B cell (primary cell): ENCODE data around the gene PSMD2. TPM values are rescaled to one million over a fixed set of nuclear protein-coding genes. Genes with fewer than 3 reads are reported as not detected.

Source experiments
- ATAC-seq: fragments of 200-7000 bp; cut with Tn5 transposase; one replicate; pipeline ENCODE4 v1.10.0; 2021; ENCODE audit warnings: low read depth, mild to moderate bottlenecking, moderate number of reproducible peaks, moderate library complexity
- CTCF ChIA-PET: fragments of 350-600 bp; sonication (Branson Sonifier 250); formaldehyde crosslinking; loops from one replicate; lab custom pipeline; 2021; ENCODE audit warnings: antibody characterized with exemption, inconsistent platforms; lab: Charles Lee
- POLR2A ChIA-PET: fragments of 350-600 bp; sonication (Branson Sonifier 250); formaldehyde crosslinking; loops from one replicate; lab custom pipeline; 2021; ENCODE audit warnings: antibody characterized with exemption; lab: Charles Lee
- DNase-seq: peaks from one replicate; pipeline ENCODE4 v3.0.0; 2013
- H2AFZ ChIP-seq: 2 replicates; pipeline ENCODE4 v1.6.1; 2012; ENCODE audit warnings: mild to moderate bottlenecking, low read depth, low read length; ENCODE audit not compliant: insufficient read depth, poor library complexity, severe bottlenecking
- H3K27ac ChIP-seq, 2 donors: 1 replicate in 1 of 2; 2 replicates in 1 of 2; pipeline ENCODE4 v1.5.1; 2012 to 2013; ENCODE audit warnings: low read length in 2 of 2, mild to moderate bottlenecking in 2 of 2, moderate library complexity in 1 of 2
- H3K27me3 ChIP-seq, 4 experiments: fragments of 200-600 bp in 1 of 4; sonication (generic) in 1 of 4; replicated peaks in 1 of 4; 1 replicate in 2 of 4; 2 replicates in 2 of 4; pipeline versions ENCODE4 v1.6.1 to v1.7.0; 2013 to 2016; ENCODE audit warnings: low read length in 3 of 4, mild to moderate bottlenecking in 2 of 4, mixed read lengths in 1 of 4, moderate library complexity in 1 of 4; ENCODE audit not compliant: insufficient read depth in 4 of 4, control insufficient read depth in 3 of 4; ENCODE audit errors: control extremely low read depth in 1 of 4
- H3K36me3 ChIP-seq, 2 experiments: replicated peaks in 1 of 2; 1 replicate in 1 of 2; 2 replicates in 1 of 2; pipeline versions ENCODE4 v1.6.1 to v1.7.1; 2013; ENCODE audit warnings: low read length in 1 of 2; ENCODE audit not compliant: insufficient read depth in 2 of 2, control insufficient read depth in 1 of 2; ENCODE audit errors: control extremely low read depth in 1 of 2, extremely low read depth in 1 of 2
- H3K4me1 ChIP-seq, 2 donors: fragments of 200-600 bp in 1 of 2; sonication (generic) in 1 of 2; 1 replicate in 1 of 2; 2 replicates in 1 of 2; pipeline versions ENCODE4 v1.5.1 to v1.6.1; 2013 to 2017; ENCODE audit warnings: low read length in 2 of 2; ENCODE audit not compliant: control insufficient read depth in 2 of 2, insufficient read depth in 2 of 2
- H3K4me2 ChIP-seq: replicated peaks from 2 replicates; pipeline ENCODE3; 2012; ENCODE audit warnings: mild to moderate bottlenecking, low read depth, low read length; ENCODE audit not compliant: poor library complexity, severe bottlenecking
- H3K4me3 ChIP-seq, 5 experiments: fragments of 200-600 bp in 1 of 5; sonication (generic) in 1 of 5; 1 replicate in 3 of 5; 2 replicates in 2 of 5; pipeline versions ENCODE4 v1.5.1 to v1.7.0; 2011 to 2016; ENCODE audit warnings: low read length in 4 of 5, mild to moderate bottlenecking in 4 of 5, low read depth in 2 of 5, control low read depth in 1 of 5, moderate library complexity in 1 of 5; ENCODE audit not compliant: insufficient read depth in 1 of 5; ENCODE audit errors: control extremely low read depth in 1 of 5, extremely low read depth in 1 of 5
- H3K79me2 ChIP-seq: fragments of 200-600 bp; sonication (generic); one replicate; pipeline ENCODE4 v1.6.0; 2016; ENCODE audit warnings: low read length; ENCODE audit not compliant: control insufficient read depth, insufficient read depth
- H3K9ac ChIP-seq: fragments of 200-600 bp; sonication (generic); 2 replicates; pipeline ENCODE4 v1.6.1; 2017; ENCODE audit warnings: mild to moderate bottlenecking, low read length, moderate library complexity
- H3K9me3 ChIP-seq, 3 donors: one replicate each; pipeline versions ENCODE4 v1.6.1 to v1.7.1; 2013; ENCODE audit warnings: low read length in 2 of 3; ENCODE audit not compliant: control insufficient read depth in 2 of 3, insufficient read depth in 1 of 3; ENCODE audit errors: control extremely low read depth in 1 of 3
- H4K20me1 ChIP-seq: 2 replicates; pipeline ENCODE4 v1.6.0; 2012; ENCODE audit warnings: mild to moderate bottlenecking, low read length; ENCODE audit not compliant: insufficient read depth, control insufficient read depth, poor library complexity, severe bottlenecking
- H3K27ac Mint-ChIP-seq: one replicate; pipeline ENCODE4 v1.8.0; 2021; ENCODE audit warnings: mixed read lengths
- H3K27me3 Mint-ChIP-seq: one replicate; pipeline ENCODE4 v1.8.0; 2021; ENCODE audit warnings: mixed read lengths
- H3K4me1 Mint-ChIP-seq: one replicate; pipeline ENCODE4 v1.8.0; 2021; ENCODE audit warnings: mixed read lengths
- H3K4me3 Mint-ChIP-seq: one replicate; pipeline ENCODE4 v1.8.0; 2021; ENCODE audit warnings: mixed read lengths
- H3K9me3 Mint-ChIP-seq: one replicate; pipeline ENCODE4 v1.8.0; 2022; ENCODE audit warnings: mixed read lengths; ENCODE audit not compliant: insufficient read depth
- CTCF ChIP-seq: fragments of 200-600 bp; IDR thresholded peaks from one replicate; pipeline ENCODE4 v1.8.0; 2022; ENCODE audit warnings: antibody characterized with exemption, mild to moderate bottlenecking
- EZH2 ChIP-seq: IDR thresholded peaks from 2 replicates; pipeline ENCODE4 v1.6.1; 2012; ENCODE audit warnings: borderline replicate concordance, low read depth, mild to moderate bottlenecking, moderate library complexity, low read length; ENCODE audit not compliant: insufficient read depth, poor library complexity, severe bottlenecking
- WGBS: methylation state at CpG from one replicate; pipeline ENCODE4 v1.1.5; 2013; ENCODE audit warnings: missing lambda C conversion rate; ENCODE audit not compliant: insufficient coverage; 5-methylcytosine and 5-hydroxymethylcytosine counted together
- intact Hi-C: fragments of 100-400 bp; cut with micrococcal nuclease; formaldehyde crosslinking; loops from one replicate; pipeline ENCODE4 v1.10.0; 2022
- polyA plus RNA-seq: library from polyadenylated mRNA; depleted of rRNA; stranded (reverse); fragments of >200 nt; gene quantifications from 2 replicates; pipeline ENCODE4 v1.2.3, GENCODE V29; 2012
- total RNA-seq, 2 donors: library from RNA; stranded (reverse); fragments of 120-200 nt in 1 of 2; gene quantifications; 1 replicate in 1 of 2; 2 replicates in 1 of 2; pipeline versions ENCODE4 v1.2.3 to v1.2.4, GENCODE V29; 2013 to 2022

The PSMD2 gene
- total and polyA plus RNA-seq, 2 donors (not counting 1 experiment from before 2014, with no cell fraction given) = 79.4 to 140 TPM

- H3K4me1 Mint-ChIP-seq = no peaks in the 10 kb centered on the region
- Histone ChIP-seq H3K27ac (no peak overlapping the region), H3K4me3 (no peak overlapping the region), H3K36me3 (no peaks in the 10 kb centered on the region), H3K4me1 (peaks cover 0 to 8% of the 10 kb centered on the region in 2 donors), H3K9ac (no peak overlapping the region), H2AFZ (no peak overlapping the region), H4K20me1 (no peaks in the 10 kb centered on the region), H3K9me3 (no peaks in the 10 kb centered on the region), H3K27me3 (no peaks in the 10 kb centered on the region), H3K79me2 (no peaks in the 10 kb centered on the region), H3K4me2 (no peak overlapping the region)
- CTCF ChIA-PET = interaction anchor here (0.6 kb wide), 1 partner anchor 476 kb away, joined by 4 read pairs; no protein-coding TSS in a partner anchor
- ATAC-seq (no peak), DNase-seq (no peak)
- no peak for TF ChIP-seq CTCF
- no peak for TF ChIP-seq EZH2
- H3K27ac Mint-ChIP-seq = no peak overlapping the region
- no peak overlapping the region for H3K4me3 Mint-ChIP-seq
- intact Hi-C loops = no loop called here
- 99% methylated on average over 7 of the region's 10 CpGs for WGBS
- POLR2A ChIA-PET = no interaction called here
- H3K9me3 Mint-ChIP-seq = no peaks in the 10 kb centered on the region
- H3K27me3 Mint-ChIP-seq = no peaks in the 10 kb centered on the region
These were observed 50.8 kb downstream of the PSMD2 start for GRCh38 chr3:184349563-184350470.

- intact Hi-C loops = no loop called here
- no peaks in the 10 kb centered on the region for H3K9me3 Mint-ChIP-seq
- no peak overlapping the region for H3K27ac Mint-ChIP-seq
- Histone ChIP-seq H3K9me3 (no peaks in the 10 kb centered on the region), H3K9ac (no peak overlapping the region), H3K27me3 (no peaks in the 10 kb centered on the region), H3K4me1 (peaks cover 0 to 8% of the 10 kb centered on the region in 2 donors), H3K4me3 (no peak overlapping the region), H3K27ac (no peak overlapping the region), H3K36me3 (no peaks in the 10 kb centered on the region), H2AFZ (no peak overlapping the region), H3K4me2 (no peak overlapping the region), H4K20me1 (no peaks in the 10 kb centered on the region), H3K79me2 (no peaks in the 10 kb centered on the region)
- ChIA-PET POLR2A (no interaction called here), CTCF (interaction anchor here (0.9 to 5.2 kb wide), 2 partner anchors 24 to 163 kb away, joined by 4 to 76 read pairs; no protein-coding TSS in a partner anchor)
- no peaks in the 10 kb centered on the region for H3K27me3 Mint-ChIP-seq
- no peak for ATAC-seq
- no peak for DNase-seq
- TF ChIP-seq CTCF (no peak), EZH2 (no peak)
- H3K4me3 Mint-ChIP-seq = no peak overlapping the region
- H3K4me1 Mint-ChIP-seq = no peaks in the 10 kb centered on the region
- 93% methylated on average over 6 of the region's 6 CpGs for WGBS
These were observed 51.6 kb downstream of the PSMD2 start for GRCh38 chr3:184350618-184351017.
